GM18520 (cell line): ENCODE data around the gene CCNB2.

ENCODE experiments used
- ATAC-seq: cut with Tn5 transposase; IDR thresholded peaks from one replicate; pipeline ENCODE4 v1.9.1; 2021; ENCODE audit not compliant: unreplicated experiment

The CCNB2 gene

GRCh38 chr15:59166166-59166565, 61.2 kb downstream of the CCNB2 start:
- no peak for ATAC-seq

- ATAC-seq, result no peak
Observed at GRCh38 chr15:59166601-59167265, 61.8 kb downstream of the CCNB2 start.

- ATAC-seq, result no peak
Observed at GRCh38 chr15:59168536-59168935, 63.6 kb downstream of the CCNB2 start.

GRCh38 chr15:59169251-59169708, 64.3 kb downstream of the CCNB2 start:
- ATAC-seq, result no peak

- ATAC-seq, result no peak
Observed at GRCh38 chr15:59170295-59171066, 65.5 kb downstream of the CCNB2 start.

GRCh38 chr15:59171067-59171397, 66.1 kb downstream of the CCNB2 start:
- no peak for ATAC-seq

GRCh38 chr15:59172289-59172901, 67.4 kb downstream of the CCNB2 start:
- no peak for ATAC-seq

GRCh38 chr15:59173194-59173593, 68.2 kb downstream of the CCNB2 start:
- ATAC-seq, result no peak

- ATAC-seq, result no peak
Observed at GRCh38 chr15:59174151-59174834, 69.3 kb downstream of the CCNB2 start.
